ENCODE measurements around the gene EFNA4. TPM values are rescaled to one million over a fixed set of nuclear protein-coding genes. Genes with fewer than 3 reads are reported as not detected.

EFNA4 gene
- total and polyA plus RNA-seq, 9 of the 15 experiments (the other 6 are each of a cell fraction or from before 2014, with no cell fraction given): 0.68 to 7.4 (median 6.1) TPM

DNA sequence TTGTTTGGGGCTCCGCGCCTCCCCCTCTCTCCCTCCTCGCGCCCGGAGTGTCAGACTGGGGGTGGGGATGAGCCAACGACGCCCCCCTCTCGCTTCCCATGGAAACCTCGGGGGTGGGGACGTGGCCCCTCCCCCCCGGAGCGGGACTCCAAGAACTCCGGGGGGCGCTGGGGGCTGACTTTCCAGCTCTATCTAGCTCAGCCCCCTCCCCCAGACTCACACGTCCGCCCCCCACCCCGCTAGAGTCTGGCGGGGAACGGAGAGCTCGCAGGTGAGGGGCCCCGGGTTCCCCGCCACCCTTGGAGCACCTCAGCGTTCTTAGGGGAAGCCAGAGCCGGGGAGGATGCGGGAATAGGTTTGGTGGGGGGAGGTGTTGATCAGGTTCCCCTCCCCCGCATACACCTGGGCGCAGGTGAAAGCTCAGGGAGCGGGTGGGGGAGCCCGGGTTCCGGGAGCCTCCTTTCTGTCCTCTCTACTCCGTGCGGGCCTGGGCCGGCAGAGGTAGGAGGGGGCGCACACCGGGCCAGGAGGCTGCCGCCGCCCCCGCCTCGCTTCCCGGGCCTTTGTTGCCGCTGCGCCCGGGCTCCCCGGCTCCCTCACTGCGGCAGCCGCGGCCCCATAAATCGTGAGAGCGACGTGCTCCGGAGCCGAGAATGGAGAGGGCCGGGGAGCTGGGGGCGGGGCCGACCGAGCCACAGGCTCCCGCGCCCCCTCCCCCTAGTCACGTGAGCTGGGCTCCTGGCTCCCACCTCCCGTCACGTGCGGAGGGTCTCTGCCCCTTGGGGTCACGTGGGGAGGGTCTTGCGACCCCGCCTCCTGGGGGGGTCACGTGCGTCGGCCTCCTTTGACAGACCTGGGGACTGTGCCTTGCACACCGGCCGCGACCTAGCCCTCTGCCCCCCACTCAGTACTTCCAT is 17.0 kb downstream of the EFNA4 start (continued):
- TF ChIP-seq YY1 (IDR thresholded peaks at IDR 0.05; ENCODE audit: borderline replicate concordance in 1 of 3, control insufficient read depth in 1 of 3, extremely low read depth in 1 of 3, insufficient read depth in 3 of 3, insufficient read length in 1 of 3, insufficient replicate concordance in 2 of 3, low read depth in 1 of 3, low read length in 2 of 3) (no peak), TCF3 (CRISPR knock-in tag; IDR thresholded peaks at IDR 0.05) (no peak), ZNF197 (CRISPR knock-in tag; IDR thresholded peaks at IDR 0.05; ENCODE audit: low read depth) (no peak), FOSL1 (tag; conservative IDR thresholded peaks at IDR 0.05) (no peak), MYBL2 (IDR thresholded peaks at IDR 0.05; ENCODE audit: low read depth) (no peak), MYBL2 (CRISPR knock-in tag; IDR thresholded peaks at IDR 0.05; ENCODE audit: borderline replicate concordance) (no peak), SIX5 (IDR thresholded peaks at IDR 0.05; ENCODE audit: borderline replicate concordance in 1 of 2, insufficient read depth in 1 of 2, low read depth in 1 of 2, low read length in 2 of 2) (no peak), GABPB1 (CRISPR knock-in tag; IDR thresholded peaks at IDR 0.05) (0 out of 2 replicates have a peak, but pooled peaks have one; percentile 33), TEAD1 (CRISPR knock-in tag; IDR thresholded peaks at IDR 0.05) (no peak), ZC3H8 (IDR thresholded peaks at IDR 0.05) (no peak), RFX7 (CRISPR knock-in tag; IDR thresholded peaks at IDR 0.05) (no peak), JUNB (CRISPR knock-in tag; conservative IDR thresholded peaks at IDR 0.05) (no peak), CHD1 (IDR thresholded peaks at IDR 0.05; ENCODE audit: low read length) (peak; percentile 58), KLF1 (tag; IDR thresholded peaks at IDR 0.05) (no peak)
- TF ChIP-seq, protein P1, sequence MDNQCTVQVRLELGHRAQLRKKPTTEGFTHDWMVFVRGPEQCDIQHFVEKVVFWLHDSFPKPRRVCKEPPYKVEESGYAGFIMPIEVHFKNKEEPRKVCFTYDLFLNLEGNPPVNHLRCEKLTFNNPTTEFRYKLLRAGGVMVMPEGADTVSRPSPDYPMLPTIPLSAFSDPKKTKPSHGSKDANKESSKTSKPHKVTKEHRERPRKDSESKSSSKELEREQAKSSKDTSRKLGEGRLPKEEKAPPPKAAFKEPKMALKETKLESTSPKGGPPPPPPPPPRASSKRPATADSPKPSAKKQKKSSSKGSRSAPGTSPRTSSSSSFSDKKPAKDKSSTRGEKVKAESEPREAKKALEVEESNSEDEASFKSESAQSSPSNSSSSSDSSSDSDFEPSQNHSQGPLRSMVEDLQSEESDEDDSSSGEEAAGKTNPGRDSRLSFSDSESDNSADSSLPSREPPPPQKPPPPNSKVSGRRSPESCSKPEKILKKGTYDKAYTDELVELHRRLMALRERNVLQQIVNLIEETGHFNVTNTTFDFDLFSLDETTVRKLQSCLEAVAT (IDR thresholded peaks at IDR 0.05): no peak
- TF ChIP-seq, protein P2, sequence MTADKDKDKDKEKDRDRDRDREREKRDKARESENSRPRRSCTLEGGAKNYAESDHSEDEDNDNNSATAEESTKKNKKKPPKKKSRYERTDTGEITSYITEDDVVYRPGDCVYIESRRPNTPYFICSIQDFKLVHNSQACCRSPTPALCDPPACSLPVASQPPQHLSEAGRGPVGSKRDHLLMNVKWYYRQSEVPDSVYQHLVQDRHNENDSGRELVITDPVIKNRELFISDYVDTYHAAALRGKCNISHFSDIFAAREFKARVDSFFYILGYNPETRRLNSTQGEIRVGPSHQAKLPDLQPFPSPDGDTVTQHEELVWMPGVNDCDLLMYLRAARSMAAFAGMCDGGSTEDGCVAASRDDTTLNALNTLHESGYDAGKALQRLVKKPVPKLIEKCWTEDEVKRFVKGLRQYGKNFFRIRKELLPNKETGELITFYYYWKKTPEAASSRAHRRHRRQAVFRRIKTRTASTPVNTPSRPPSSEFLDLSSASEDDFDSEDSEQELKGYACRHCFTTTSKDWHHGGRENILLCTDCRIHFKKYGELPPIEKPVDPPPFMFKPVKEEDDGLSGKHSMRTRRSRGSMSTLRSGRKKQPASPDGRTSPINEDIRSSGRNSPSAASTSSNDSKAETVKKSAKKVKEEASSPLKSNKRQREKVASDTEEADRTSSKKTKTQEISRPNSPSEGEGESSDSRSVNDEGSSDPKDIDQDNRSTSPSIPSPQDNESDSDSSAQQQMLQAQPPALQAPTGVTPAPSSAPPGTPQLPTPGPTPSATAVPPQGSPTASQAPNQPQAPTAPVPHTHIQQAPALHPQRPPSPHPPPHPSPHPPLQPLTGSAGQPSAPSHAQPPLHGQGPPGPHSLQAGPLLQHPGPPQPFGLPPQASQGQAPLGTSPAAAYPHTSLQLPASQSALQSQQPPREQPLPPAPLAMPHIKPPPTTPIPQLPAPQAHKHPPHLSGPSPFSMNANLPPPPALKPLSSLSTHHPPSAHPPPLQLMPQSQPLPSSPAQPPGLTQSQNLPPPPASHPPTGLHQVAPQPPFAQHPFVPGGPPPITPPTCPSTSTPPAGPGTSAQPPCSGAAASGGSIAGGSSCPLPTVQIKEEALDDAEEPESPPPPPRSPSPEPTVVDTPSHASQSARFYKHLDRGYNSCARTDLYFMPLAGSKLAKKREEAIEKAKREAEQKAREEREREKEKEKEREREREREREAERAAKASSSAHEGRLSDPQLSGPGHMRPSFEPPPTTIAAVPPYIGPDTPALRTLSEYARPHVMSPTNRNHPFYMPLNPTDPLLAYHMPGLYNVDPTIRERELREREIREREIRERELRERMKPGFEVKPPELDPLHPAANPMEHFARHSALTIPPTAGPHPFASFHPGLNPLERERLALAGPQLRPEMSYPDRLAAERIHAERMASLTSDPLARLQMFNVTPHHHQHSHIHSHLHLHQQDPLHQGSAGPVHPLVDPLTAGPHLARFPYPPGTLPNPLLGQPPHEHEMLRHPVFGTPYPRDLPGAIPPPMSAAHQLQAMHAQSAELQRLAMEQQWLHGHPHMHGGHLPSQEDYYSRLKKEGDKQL (CRISPR knock-in tag; IDR thresholded peaks at IDR 0.05; ENCODE audit: borderline replicate concordance): 0 out of 2 replicates have a peak, but pooled peaks have one; percentile 66

Data from K562 (cell line).